Measurements from ENCODE around the gene OGFR. TPM values are rescaled to one million over a fixed set of nuclear protein-coding genes. Genes with fewer than 3 reads are reported as not detected.

Gene OGFR
- total RNA-seq, 3 donors from 2014 or later, result 39.3 to 63.1 (median 48.5) TPM

- intact Hi-C loops (cut with DNase I, micrococcal nuclease), result no loop called here
Measured at GRCh38 chr20:62822788-62823651, 18.4 kb downstream of the OGFR start.

DNA sequence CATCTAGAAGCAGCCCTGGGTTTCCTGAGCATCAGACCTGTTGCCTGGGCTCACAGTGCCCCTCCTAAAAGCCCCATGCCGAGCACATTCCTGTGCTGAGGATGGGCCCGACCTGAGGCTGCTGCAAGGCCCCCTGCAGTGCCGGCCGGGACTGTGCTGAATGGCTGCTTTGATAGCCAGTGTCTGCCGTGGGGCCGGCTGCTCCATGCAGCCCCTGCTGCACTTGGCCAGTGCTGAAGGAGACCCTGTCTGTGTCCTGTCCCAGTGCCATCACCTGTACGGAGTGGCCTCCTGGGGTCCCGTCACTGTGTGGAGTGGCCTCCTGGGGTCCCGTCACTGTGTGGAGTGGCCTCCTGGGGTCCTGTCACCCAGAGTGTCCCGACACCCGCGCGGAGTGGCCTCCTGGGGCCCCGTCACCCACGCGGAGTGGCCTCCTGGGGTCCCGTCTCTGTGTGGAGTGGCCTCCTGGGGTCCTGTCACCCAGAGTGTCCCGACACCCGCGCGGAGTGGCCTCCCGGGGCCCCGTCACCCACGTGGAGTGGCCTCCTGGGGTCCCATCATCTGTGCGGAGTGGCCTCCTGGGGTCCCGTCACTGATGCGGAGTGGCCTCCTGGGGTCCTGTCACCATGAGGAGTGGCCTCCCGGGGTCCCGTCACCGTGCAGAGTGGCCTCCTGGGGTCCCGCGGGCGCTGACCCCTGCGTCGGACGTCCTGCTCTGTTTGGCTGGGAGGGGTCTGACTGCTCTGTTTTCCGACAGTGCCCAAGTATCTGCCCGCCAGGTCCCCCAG lies 19.2 kb downstream of the OGFR start:
- DNase-seq (no peak), ATAC-seq (no peak)
- intact Hi-C loops (cut with DNase I, micrococcal nuclease), result no loop called here
- TF ChIP-seq, protein P1, sequence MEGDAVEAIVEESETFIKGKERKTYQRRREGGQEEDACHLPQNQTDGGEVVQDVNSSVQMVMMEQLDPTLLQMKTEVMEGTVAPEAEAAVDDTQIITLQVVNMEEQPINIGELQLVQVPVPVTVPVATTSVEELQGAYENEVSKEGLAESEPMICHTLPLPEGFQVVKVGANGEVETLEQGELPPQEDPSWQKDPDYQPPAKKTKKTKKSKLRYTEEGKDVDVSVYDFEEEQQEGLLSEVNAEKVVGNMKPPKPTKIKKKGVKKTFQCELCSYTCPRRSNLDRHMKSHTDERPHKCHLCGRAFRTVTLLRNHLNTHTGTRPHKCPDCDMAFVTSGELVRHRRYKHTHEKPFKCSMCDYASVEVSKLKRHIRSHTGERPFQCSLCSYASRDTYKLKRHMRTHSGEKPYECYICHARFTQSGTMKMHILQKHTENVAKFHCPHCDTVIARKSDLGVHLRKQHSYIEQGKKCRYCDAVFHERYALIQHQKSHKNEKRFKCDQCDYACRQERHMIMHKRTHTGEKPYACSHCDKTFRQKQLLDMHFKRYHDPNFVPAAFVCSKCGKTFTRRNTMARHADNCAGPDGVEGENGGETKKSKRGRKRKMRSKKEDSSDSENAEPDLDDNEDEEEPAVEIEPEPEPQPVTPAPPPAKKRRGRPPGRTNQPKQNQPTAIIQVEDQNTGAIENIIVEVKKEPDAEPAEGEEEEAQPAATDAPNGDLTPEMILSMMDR (IDR thresholded peaks at IDR 0.05), result no peak
- Histone ChIP-seq H3K36me3 (ENCODE audit: low read depth) (no peaks in the 10 kb centered on the region), H3K4me3 (no peak overlapping the region), H3K9me3 (no peaks in the 10 kb centered on the region), H3K4me1 (ENCODE audit: low read depth) (peaks cover 8% of the 10 kb centered on the region)

More at GRCh38 chr20:62822788-62823651, 18.4 kb downstream of the OGFR start:
- peak in 2 of 3 donors; percentile 83 to 88 for DNase-seq
- no peaks in the 10 kb centered on the region for H3K9me3 ChIP-seq
- H3K4me1 ChIP-seq (ENCODE audit: low read depth), result peaks cover 17% of the 10 kb centered on the region
- ATAC-seq, result peak; percentile 77
- no peak overlapping the region for H3K4me3 ChIP-seq
- no peaks in the 10 kb centered on the region for H3K36me3 ChIP-seq (ENCODE audit: low read depth)
- TF ChIP-seq, protein P1 (IDR thresholded peaks at IDR 0.05), result peak; percentile 57

DNA sequence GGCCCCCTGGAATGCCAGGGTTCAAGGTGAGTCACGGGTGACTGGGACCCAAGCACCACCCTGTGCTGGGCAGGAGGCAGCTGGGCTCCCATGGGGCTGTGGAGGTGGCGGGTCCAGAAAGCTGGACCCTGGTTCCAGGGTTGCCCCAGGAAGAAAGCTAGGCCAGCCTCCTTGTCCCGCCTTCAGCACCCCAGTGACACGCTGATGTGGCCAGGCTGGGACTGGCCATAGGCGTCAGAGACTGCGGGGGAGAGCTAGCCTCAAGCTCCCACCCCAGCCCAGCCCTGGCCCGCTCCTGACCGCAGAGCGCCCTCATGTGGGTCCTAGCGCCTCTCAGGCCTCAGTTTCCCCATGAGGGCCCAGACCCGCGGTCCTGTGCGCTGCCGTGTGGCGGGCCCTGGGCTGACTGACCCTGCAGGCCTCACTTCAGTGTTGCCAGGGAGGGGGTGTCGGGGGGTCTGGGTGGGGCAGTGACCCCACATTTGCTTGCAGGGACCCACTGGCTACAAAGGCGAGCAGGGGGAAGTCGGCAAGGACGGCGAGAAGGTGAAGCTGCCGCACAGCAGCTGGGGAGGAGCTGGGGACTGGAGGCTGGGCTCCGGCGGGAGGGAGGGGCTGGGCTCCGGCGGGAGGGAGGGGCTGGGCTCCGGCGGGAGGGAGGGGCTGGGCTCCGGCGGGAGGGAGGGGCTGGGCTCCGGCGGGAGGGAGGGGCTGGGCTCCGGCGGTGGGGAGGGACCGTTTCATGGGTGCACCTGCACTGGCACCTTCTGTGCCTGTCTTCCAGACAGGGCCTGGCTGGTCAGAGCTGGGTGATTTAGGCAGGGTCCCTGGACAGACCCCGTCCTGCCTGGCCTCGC lies 20.1 kb downstream of the OGFR start:
- H3K4me1 ChIP-seq (ENCODE audit: low read depth), result peaks cover 7% of the 10 kb centered on the region
- TF ChIP-seq, protein P1 (IDR thresholded peaks at IDR 0.05), result no peak
- ATAC-seq, result peak; percentile 76
- intact Hi-C loops (cut with DNase I, micrococcal nuclease), result no loop called here
- DNase-seq, result peak; percentile 76 to 83 (median 79)
- no peaks in the 10 kb centered on the region for H3K36me3 ChIP-seq (ENCODE audit: low read depth)
- H3K9me3 ChIP-seq, result no peaks in the 10 kb centered on the region
- no peak overlapping the region for H3K4me3 ChIP-seq

DNA sequence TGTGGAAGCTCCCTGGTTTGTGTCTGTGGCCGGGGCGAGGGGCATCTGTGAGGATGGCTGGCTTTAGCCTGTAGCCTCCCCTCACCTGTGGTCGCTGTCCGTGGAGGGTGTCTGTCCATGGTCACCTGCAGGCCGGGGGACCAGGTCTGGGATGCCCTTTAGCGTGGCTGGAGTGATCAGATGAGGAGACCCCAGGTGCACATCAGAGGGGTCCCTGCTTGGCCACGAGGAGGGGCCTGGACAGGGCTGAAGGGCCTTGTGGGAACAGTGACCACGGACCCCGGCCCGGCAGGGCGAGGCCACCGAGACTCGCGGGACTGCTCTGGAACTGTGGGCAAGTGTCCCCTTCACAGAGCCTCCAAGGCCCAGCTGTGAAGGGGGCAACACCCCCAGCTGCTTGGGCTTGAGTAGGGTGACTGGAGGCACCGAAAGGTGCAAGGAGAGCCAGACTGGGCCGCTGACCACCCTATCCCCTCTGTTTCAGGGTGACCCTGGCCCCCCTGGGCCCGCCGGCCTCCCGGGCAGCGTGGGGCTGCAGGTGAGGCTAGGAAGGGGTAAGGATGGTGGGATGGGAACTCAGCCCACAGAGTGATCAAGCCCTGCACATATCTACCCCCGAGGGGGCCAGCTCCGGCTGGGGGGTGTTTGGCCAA lies 20.8 kb downstream of the OGFR start:
- TF ChIP-seq, protein P1 (IDR thresholded peaks at IDR 0.05), result no peak
- intact Hi-C loops (cut with DNase I, micrococcal nuclease), result no loop called here
- DNase-seq (peak in 1 of 3 donors; percentile 40), ATAC-seq (no peak)
- Histone ChIP-seq H3K4me3 (no peak overlapping the region), H3K4me1 (ENCODE audit: low read depth) (peaks cover 7% of the 10 kb centered on the region), H3K36me3 (ENCODE audit: low read depth) (no peaks in the 10 kb centered on the region), H3K9me3 (no peaks in the 10 kb centered on the region)
